NK-92 treated with Interleukin-12 subunit alpha and Interleukin-12 subunit beta, amount 100 ng/mL, for 24 hours (cell line): Measurements from ENCODE around the gene SERPINB1.
A peak's percentile ranks its signal among the peaks of the same experiment; 100 is the strongest.

Experiments
- DNase-seq: peaks from one replicate; lab custom pipeline; 2025; lab: John Stamatoyannopoulos, UW

The SERPINB1 gene

GRCh38 chr6:2850538-2851113 lies 9.0 kb upstream of the SERPINB1 start:
- no peak for DNase-seq

- no peak for DNase-seq
Measured at GRCh38 chr6:2848851-2849250, 7.2 kb upstream of the SERPINB1 start.

GRCh38 chr6:2845880-2846208 lies 4.2 kb upstream of the SERPINB1 start:
- no peak for DNase-seq

- no peak for DNase-seq
Measured at GRCh38 chr6:2844008-2844407, 2.3 kb upstream of the SERPINB1 start.

GRCh38 chr6:2843138-2843740 lies 1.6 kb upstream of the SERPINB1 start:
- peak; percentile 31 for DNase-seq

GRCh38 chr6:2842139-2842552 lies 483 bp upstream of the SERPINB1 start:
- DNase-seq = no peak

GRCh38 chr6:2840749-2841061 lies 958 bp downstream of the SERPINB1 start:
- DNase-seq = no peak

GRCh38 chr6:2839982-2840748 lies 1.5 kb downstream of the SERPINB1 start:
- DNase-seq = no peak

- DNase-seq = no peak
Measured at GRCh38 chr6:2839195-2839981, 2.3 kb downstream of the SERPINB1 start.

GRCh38 chr6:2838251-2838650 lies 3.4 kb downstream of the SERPINB1 start:
- no peak for DNase-seq

GRCh38 chr6:2834262-2834661 lies 7.4 kb downstream of the SERPINB1 start:
- DNase-seq = no peak

GRCh38 chr6:2831392-2831791 lies 10.3 kb downstream of the SERPINB1 start:
- DNase-seq = no peak

- DNase-seq = no peak
Measured at GRCh38 chr6:2830183-2830582, 11.5 kb downstream of the SERPINB1 start.

- no peak for DNase-seq
Measured at GRCh38 chr6:2829253-2829652, 12.4 kb downstream of the SERPINB1 start.

- DNase-seq = no peak
Measured at GRCh38 chr6:2828629-2829028, 13.0 kb downstream of the SERPINB1 start.

GRCh38 chr6:2827142-2827541 lies 14.5 kb downstream of the SERPINB1 start:
- DNase-seq = no peak

- no peak for DNase-seq
Measured at GRCh38 chr6:2826131-2826530, 15.5 kb downstream of the SERPINB1 start.

- DNase-seq = no peak
Measured at GRCh38 chr6:2823104-2823850, 18.4 kb downstream of the SERPINB1 start.

GRCh38 chr6:2821554-2821953 lies 20.1 kb downstream of the SERPINB1 start:
- no peak for DNase-seq

- no peak for DNase-seq
Measured at GRCh38 chr6:2820415-2820814, 21.2 kb downstream of the SERPINB1 start.

GRCh38 chr6:2819978-2820377 lies 21.7 kb downstream of the SERPINB1 start:
- DNase-seq = no peak

- DNase-seq = no peak
Measured at GRCh38 chr6:2819115-2819514, 22.5 kb downstream of the SERPINB1 start.
